Measurements from ENCODE around the gene NLRP13.

Gene NLRP13

DNA sequence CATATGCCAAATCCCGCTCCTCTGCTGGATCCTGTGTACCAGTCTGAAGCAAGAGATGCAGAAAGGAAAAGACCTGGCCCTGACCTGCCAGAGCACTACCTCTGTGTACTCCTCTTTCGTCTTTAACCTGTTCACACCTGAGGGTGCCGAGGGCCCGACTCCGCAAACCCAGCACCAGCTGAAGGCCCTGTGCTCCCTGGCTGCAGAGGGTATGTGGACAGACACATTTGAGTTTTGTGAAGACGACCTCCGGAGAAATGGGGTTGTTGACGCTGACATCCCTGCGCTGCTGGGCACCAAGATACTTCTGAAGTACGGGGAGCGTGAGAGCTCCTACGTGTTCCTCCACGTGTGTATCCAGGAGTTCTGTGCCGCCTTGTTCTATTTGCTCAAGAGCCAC, 73.7 kb downstream of the NLRP13 start:
- no peak for TF ChIP-seq FOXP2 (optimal IDR thresholded peaks at IDR 0.05; ENCODE audit: borderline replicate concordance, extremely low read depth, extremely low read length, insufficient read depth)
- no peak for TF ChIP-seq POLR2AphosphoS5 (IDR thresholded peaks at IDR 0.05; ENCODE audit: low read depth, low read length)
- TF ChIP-seq TAF1 (IDR thresholded peaks at IDR 0.05; ENCODE audit: borderline replicate concordance, insufficient read depth, low read length) = no peak
- no peak for TF ChIP-seq SIN3A (IDR thresholded peaks at IDR 0.05; ENCODE audit: borderline replicate concordance, insufficient read depth, low read length)
- TF ChIP-seq, protein P1, sequence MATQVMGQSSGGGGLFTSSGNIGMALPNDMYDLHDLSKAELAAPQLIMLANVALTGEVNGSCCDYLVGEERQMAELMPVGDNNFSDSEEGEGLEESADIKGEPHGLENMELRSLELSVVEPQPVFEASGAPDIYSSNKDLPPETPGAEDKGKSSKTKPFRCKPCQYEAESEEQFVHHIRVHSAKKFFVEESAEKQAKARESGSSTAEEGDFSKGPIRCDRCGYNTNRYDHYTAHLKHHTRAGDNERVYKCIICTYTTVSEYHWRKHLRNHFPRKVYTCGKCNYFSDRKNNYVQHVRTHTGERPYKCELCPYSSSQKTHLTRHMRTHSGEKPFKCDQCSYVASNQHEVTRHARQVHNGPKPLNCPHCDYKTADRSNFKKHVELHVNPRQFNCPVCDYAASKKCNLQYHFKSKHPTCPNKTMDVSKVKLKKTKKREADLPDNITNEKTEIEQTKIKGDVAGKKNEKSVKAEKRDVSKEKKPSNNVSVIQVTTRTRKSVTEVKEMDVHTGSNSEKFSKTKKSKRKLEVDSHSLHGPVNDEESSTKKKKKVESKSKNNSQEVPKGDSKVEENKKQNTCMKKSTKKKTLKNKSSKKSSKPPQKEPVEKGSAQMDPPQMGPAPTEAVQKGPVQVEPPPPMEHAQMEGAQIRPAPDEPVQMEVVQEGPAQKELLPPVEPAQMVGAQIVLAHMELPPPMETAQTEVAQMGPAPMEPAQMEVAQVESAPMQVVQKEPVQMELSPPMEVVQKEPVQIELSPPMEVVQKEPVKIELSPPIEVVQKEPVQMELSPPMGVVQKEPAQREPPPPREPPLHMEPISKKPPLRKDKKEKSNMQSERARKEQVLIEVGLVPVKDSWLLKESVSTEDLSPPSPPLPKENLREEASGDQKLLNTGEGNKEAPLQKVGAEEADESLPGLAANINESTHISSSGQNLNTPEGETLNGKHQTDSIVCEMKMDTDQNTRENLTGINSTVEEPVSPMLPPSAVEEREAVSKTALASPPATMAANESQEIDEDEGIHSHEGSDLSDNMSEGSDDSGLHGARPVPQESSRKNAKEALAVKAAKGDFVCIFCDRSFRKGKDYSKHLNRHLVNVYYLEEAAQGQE (IDR thresholded peaks at IDR 0.05; ENCODE audit: insufficient read depth in 1 of 2, low read depth in 2 of 2, low read length in 2 of 2) = no peak

DNA sequence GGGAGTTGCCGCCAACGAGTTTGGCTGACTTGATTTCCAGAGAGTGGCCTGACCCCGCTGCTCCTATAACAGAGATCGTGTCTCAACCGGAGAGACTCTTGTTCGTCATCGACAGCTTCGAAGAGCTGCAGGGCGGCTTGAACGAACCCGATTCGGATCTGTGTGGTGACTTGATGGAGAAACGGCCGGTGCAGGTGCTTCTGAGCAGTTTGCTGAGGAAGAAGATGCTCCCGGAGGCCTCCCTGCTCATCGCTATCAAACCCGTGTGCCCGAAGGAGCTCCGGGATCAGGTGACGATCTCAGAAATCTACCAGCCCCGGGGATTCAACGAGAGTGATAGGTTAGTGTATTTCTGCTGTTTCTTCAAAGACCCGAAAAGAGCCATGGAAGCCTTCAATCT, 74.2 kb downstream of the NLRP13 start:
- TF ChIP-seq POLR2AphosphoS5 (IDR thresholded peaks at IDR 0.05; ENCODE audit: low read depth, low read length) (no peak), TAF1 (IDR thresholded peaks at IDR 0.05; ENCODE audit: borderline replicate concordance, insufficient read depth, low read length) (no peak), SIN3A (IDR thresholded peaks at IDR 0.05; ENCODE audit: borderline replicate concordance, insufficient read depth, low read length) (no peak), FOXP2 (optimal IDR thresholded peaks at IDR 0.05; ENCODE audit: borderline replicate concordance, extremely low read depth, extremely low read length, insufficient read depth) (no peak)
- TF ChIP-seq, protein P1 (IDR thresholded peaks at IDR 0.05; ENCODE audit: insufficient read depth in 1 of 2, low read depth in 2 of 2, low read length in 2 of 2) = no peak

DNA sequence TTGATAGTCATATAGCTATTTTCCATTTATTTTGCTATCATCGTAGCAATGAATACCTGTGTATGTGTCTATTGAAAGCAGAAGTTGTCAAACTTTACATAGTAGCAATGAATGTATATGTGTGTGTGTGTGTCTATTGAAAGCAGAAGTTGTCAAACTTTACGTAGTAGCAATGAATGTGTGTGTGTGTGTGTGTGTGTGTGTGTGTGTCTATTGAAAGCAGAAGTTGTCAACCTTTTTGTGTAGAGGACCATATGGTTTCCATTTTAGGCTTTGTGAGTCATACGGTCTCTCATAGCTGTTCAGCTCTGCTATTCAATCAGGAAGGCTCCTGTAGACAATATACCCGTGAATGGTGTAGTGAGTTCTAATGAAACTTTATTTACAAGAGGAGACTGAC, 75.0 kb downstream of the NLRP13 start:
- TF ChIP-seq SIN3A (IDR thresholded peaks at IDR 0.05; ENCODE audit: borderline replicate concordance, insufficient read depth, low read length) (no peak), TAF1 (IDR thresholded peaks at IDR 0.05; ENCODE audit: borderline replicate concordance, insufficient read depth, low read length) (no peak), POLR2AphosphoS5 (IDR thresholded peaks at IDR 0.05; ENCODE audit: low read depth, low read length) (no peak), FOXP2 (optimal IDR thresholded peaks at IDR 0.05; ENCODE audit: borderline replicate concordance, extremely low read depth, extremely low read length, insufficient read depth) (no peak)
- TF ChIP-seq, protein P1 (IDR thresholded peaks at IDR 0.05; ENCODE audit: insufficient read depth in 1 of 2, low read depth in 2 of 2, low read length in 2 of 2) = no peak

GRCh38 chr19:55855160-55855559, 77.0 kb downstream of the NLRP13 start:
- TF ChIP-seq, protein P1 (IDR thresholded peaks at IDR 0.05; ENCODE audit: insufficient read depth in 1 of 2, low read depth in 2 of 2, low read length in 2 of 2) = no peak
- TF ChIP-seq POLR2AphosphoS5 (IDR thresholded peaks at IDR 0.05; ENCODE audit: low read depth, low read length) (no peak), SIN3A (IDR thresholded peaks at IDR 0.05; ENCODE audit: borderline replicate concordance, insufficient read depth, low read length) (no peak)
